Measurements from ENCODE around the gene NEK4.

NEK4 gene

DNA sequence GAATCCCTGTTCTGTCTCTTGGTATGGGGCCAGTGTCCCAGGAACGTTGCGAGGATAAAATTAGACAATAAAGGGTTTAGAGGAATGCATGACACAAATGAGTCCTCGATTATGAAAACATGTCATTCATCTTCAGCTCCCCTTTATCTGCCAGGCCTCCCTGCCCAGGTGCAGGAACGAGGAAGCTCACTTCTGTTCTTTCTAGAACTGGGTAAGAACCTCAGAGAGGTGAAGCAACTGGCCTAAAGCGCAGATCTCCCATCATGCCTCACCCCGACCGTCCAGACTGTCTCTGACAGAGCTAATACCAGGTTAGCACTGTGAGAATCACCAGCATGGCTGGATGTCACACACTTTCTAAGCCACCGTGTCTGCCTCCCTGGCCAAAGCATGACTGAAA is 5.1 kb upstream of the NEK4 start:
- Histone ChIP-seq H3K36me3 (ENCODE audit: control insufficient read depth, insufficient read depth, low read length) (no peaks in the 10 kb centered on the region), H3K27me3 (replicated peaks; ENCODE audit: control insufficient read depth, insufficient read depth, low read length) (no peaks in the 10 kb centered on the region), H3K4me3 (replicated peaks; ENCODE audit: low read depth, low read length) (no peak overlapping the region)
- DNase-seq (ENCODE audit: extremely low read depth, insufficient read length) = no peak
- TF ChIP-seq, protein P1, sequence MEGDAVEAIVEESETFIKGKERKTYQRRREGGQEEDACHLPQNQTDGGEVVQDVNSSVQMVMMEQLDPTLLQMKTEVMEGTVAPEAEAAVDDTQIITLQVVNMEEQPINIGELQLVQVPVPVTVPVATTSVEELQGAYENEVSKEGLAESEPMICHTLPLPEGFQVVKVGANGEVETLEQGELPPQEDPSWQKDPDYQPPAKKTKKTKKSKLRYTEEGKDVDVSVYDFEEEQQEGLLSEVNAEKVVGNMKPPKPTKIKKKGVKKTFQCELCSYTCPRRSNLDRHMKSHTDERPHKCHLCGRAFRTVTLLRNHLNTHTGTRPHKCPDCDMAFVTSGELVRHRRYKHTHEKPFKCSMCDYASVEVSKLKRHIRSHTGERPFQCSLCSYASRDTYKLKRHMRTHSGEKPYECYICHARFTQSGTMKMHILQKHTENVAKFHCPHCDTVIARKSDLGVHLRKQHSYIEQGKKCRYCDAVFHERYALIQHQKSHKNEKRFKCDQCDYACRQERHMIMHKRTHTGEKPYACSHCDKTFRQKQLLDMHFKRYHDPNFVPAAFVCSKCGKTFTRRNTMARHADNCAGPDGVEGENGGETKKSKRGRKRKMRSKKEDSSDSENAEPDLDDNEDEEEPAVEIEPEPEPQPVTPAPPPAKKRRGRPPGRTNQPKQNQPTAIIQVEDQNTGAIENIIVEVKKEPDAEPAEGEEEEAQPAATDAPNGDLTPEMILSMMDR (IDR thresholded peaks at IDR 0.05; ENCODE audit: insufficient read depth, low read length, poor library complexity, severe bottlenecking) = no peak

DNA sequence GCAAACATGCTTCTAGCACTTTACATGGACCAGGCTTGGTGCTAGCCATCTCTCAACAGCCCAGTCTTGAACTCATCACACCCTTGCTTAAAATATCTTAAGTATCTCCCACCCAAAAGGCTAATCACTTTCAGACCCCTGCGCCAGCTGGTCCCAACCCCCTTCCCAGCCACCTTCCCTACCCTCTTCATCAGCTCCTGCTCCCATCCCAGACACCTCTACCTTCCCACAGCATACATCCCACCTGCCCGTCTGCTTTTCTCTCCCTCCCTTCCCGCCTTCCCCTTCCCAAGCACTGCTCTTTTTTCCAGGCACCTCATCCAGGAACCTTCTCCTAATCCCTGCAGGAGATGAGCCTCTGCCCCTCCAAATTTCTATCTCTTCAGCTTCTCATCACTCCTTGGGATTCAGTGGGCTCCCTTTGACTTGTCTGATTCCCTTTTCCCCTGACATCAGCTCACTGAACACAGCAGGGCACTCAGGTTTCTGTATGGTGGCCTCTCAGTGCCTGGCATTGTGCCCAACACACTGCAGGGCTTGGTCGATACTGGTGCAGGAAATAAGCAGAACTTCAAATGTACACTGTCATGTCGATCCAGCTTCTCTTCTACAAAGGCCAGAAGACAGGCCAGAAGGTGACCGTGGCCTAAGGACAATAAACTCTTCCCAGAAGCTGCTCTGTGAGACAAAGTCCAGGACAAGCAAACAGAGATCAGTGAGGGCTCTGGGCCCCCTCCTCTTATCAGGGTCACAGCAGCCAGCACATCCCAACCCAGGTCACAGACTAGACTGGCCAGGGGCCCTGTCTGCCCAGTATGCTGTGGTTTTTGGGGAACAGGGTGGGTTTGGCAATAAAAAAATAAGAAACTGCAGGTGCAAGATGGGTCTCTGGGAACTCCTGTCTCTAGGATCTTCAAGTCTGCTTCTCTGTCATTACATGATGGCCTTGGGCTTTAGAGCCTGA is 4.4 kb upstream of the NEK4 start:
- H3K36me3 ChIP-seq (ENCODE audit: control insufficient read depth, insufficient read depth, low read length) = no peaks in the 10 kb centered on the region
- no peak overlapping the region for H3K4me3 ChIP-seq (replicated peaks; ENCODE audit: low read depth, low read length)
- no peaks in the 10 kb centered on the region for H3K27me3 ChIP-seq (replicated peaks; ENCODE audit: control insufficient read depth, insufficient read depth, low read length)
- TF ChIP-seq, protein P1 (IDR thresholded peaks at IDR 0.05; ENCODE audit: insufficient read depth, low read length, poor library complexity, severe bottlenecking) = no peak
- DNase-seq (ENCODE audit: extremely low read depth, insufficient read length) = no peak

DNA sequence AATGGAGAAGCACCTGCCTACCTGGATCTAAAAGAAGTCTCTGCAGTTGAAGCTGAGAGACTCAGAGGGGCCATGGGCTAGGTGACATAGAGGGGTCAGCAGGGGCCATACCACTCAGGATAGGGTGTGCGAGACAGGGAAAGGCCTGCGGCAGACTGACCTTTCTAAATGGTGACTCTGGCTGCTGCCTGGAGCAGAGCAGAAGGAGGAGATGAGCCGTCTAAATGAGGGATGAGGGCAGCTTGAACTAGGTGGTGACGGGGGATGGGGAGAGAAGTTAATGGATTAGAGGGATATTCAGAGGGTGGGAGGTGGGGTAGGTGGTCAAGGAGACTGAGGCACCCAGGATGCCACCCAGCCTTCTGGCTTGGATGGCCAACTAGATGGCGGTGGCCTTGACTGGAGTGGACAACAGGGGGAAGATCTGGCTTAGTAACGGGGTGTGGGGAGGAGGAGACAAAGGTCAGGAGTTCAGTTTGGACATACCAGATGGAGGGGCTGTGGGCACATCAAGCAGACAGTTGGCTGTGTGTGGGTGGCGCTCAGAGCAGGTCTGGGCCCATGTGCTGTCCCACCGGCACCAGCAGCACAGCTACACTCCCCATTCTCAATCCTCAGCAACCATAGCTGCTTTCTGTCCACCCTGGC is 3.5 kb upstream of the NEK4 start:
- Histone ChIP-seq H3K36me3 (ENCODE audit: control insufficient read depth, insufficient read depth, low read length) (no peaks in the 10 kb centered on the region), H3K27me3 (replicated peaks; ENCODE audit: control insufficient read depth, insufficient read depth, low read length) (no peaks in the 10 kb centered on the region), H3K4me3 (replicated peaks; ENCODE audit: low read depth, low read length) (no peak overlapping the region)
- DNase-seq (ENCODE audit: extremely low read depth, insufficient read length) = no peak
- TF ChIP-seq, protein P1 (IDR thresholded peaks at IDR 0.05; ENCODE audit: insufficient read depth, low read length, poor library complexity, severe bottlenecking) = no peak

DNA sequence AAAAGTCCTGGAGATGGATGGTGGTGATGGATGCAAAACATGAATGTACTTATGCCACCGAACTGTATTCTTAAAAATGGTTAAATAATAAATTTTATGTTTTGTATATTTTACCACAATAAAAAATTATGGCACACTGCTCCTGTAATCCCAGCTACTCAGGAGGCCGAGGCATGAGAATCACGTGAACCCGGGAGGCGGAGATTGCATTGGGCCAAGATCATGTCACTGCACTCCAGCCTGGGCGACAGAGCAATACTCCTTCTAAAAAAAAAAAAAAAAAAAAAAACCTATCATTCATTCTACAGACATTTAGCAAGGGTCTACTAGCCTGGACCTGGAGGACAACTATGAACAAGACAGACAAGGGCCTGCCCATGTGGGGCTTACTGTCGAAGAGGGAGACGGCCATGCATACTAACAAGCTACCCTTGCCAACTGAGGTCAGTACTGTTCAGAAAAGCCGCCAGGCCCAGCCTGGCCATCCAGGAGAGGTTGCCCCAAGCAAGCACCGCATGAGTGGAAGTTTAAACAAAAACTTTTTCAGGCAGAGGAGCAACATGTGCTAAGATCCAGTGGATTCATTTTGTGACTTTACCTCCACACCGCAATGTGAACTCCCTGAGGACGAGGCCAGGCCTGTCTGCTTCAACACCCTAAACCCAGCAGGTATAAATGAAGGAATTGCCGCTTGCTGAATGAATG is 2.8 kb upstream of the NEK4 start:
- Histone ChIP-seq H3K4me3 (replicated peaks; ENCODE audit: low read depth, low read length) (no peak overlapping the region), H3K36me3 (ENCODE audit: control insufficient read depth, insufficient read depth, low read length) (no peaks in the 10 kb centered on the region), H3K27me3 (replicated peaks; ENCODE audit: control insufficient read depth, insufficient read depth, low read length) (no peaks in the 10 kb centered on the region)
- TF ChIP-seq, protein P1 (IDR thresholded peaks at IDR 0.05; ENCODE audit: insufficient read depth, low read length, poor library complexity, severe bottlenecking) = no peak
- DNase-seq (ENCODE audit: extremely low read depth, insufficient read length) = no peak

DNA sequence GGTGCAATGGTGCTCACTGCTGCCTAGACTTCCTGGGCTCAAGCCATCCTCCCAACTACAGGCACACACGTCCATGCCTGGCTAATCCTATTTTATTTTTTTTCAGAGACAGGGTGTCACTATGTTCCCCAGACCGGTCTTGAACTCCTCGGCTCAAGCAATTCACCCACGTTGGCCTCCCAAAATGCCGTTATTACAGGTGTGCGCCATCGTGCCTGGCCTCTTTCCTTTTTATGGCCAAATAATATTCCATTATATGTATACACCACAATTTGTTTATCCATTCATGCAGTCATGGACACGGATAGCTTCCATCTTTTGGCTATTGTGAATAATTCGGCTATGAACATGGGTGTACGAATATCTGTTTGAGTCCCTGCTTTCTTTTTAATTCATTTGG is 962 bp upstream of the NEK4 start:
- TF ChIP-seq, protein P1 (IDR thresholded peaks at IDR 0.05; ENCODE audit: insufficient read depth, low read length, poor library complexity, severe bottlenecking) = no peak
- Histone ChIP-seq H3K4me3 (replicated peaks; ENCODE audit: low read depth, low read length) (no peak overlapping the region), H3K27me3 (replicated peaks; ENCODE audit: control insufficient read depth, insufficient read depth, low read length) (no peaks in the 10 kb centered on the region), H3K36me3 (ENCODE audit: control insufficient read depth, insufficient read depth, low read length) (no peaks in the 10 kb centered on the region)
- DNase-seq (ENCODE audit: extremely low read depth, insufficient read length) = no peak
